ENCODE results near the gene GSTT2B. TPM values are rescaled to one million over a fixed set of nuclear protein-coding genes. Genes with fewer than 3 reads are reported as not detected.
A peak's percentile ranks its signal among the peaks of the same experiment; 100 is the strongest.
"Not testable (repeated sequence)": the region's sequence is repeated elsewhere in the genome, so short reads cannot be mapped to it uniquely, and the experiment has no call there.

Gene GSTT2B
- total and polyA plus RNA-seq, 2 donors (not counting 3 experiments of a cell fraction or from before 2014, with no cell fraction given), result 33.6 to 36.1 TPM

GRCh38 chr22:23951383-23951782 is 9.6 kb downstream of the GSTT2B start:
- H3K27me3 ChIP-seq (ENCODE audit: control insufficient read depth in 2 of 2, insufficient read depth in 2 of 2, low read length in 2 of 2); CTCF ChIA-PET; H3K9ac ChIP-seq (replicated peaks; ENCODE audit: extremely low read depth, insufficient read depth, low read length); H3K4me2 ChIP-seq (ENCODE audit: insufficient read depth, low read length); DNase-seq (ENCODE audit: low read depth, low spot score); FAIRE-seq; H3K4me3 ChIP-seq (replicated peaks in 1 of 3; ENCODE audit: insufficient read depth in 1 of 3, low read depth in 1 of 3, low read length in 3 of 3); H3K27ac ChIP-seq (ENCODE audit: insufficient read depth, low read depth, low read length); POLR2A ChIA-PET; H3K9me3 ChIP-seq (replicated peaks; ENCODE audit: control insufficient read depth, insufficient read depth, low read length); dilution Hi-C loops (cut with MboI; ENCODE audit: extremely low pct_ligation_motif_present, low sequenced_read_pairs); H4K20me1 ChIP-seq (replicated peaks; ENCODE audit: control insufficient read depth, extremely low read depth, insufficient read depth, low read length); H3K4me1 ChIP-seq (ENCODE audit: control insufficient read depth, extremely low read depth, insufficient read depth, low read length); H2AFZ ChIP-seq (ENCODE audit: low read depth, low read length); BruUV-seq (replicated peaks); H3K79me2 ChIP-seq (ENCODE audit: control insufficient read depth, insufficient read depth, low read length); H3K9me1 ChIP-seq (replicated peaks; ENCODE audit: control insufficient read depth, extremely low read depth, insufficient read depth, low read length); H3K36me3 ChIP-seq (ENCODE audit: control insufficient read depth in 2 of 2, extremely low read depth in 1 of 2, insufficient read depth in 2 of 2, low read length in 2 of 2): not testable (repeated sequence)
- intact Hi-C loops (cut with micrococcal nuclease), result loop anchor here (10.0 kb wide), 1 partner anchor 293 kb away; the partner anchor contains the start of gene GGT5

GRCh38 chr22:23949764-23950163 is 11.2 kb downstream of the GSTT2B start:
- H4K20me1 ChIP-seq (replicated peaks; ENCODE audit: control insufficient read depth, extremely low read depth, insufficient read depth, low read length); H3K9me3 ChIP-seq (replicated peaks; ENCODE audit: control insufficient read depth, insufficient read depth, low read length); H3K36me3 ChIP-seq (ENCODE audit: control insufficient read depth in 2 of 2, extremely low read depth in 1 of 2, insufficient read depth in 2 of 2, low read length in 2 of 2); H3K9ac ChIP-seq (replicated peaks; ENCODE audit: extremely low read depth, insufficient read depth, low read length); H3K4me1 ChIP-seq (ENCODE audit: control insufficient read depth, extremely low read depth, insufficient read depth, low read length); dilution Hi-C loops (cut with MboI; ENCODE audit: extremely low pct_ligation_motif_present, low sequenced_read_pairs); BruUV-seq (replicated peaks); H3K4me3 ChIP-seq (replicated peaks in 1 of 3; ENCODE audit: insufficient read depth in 1 of 3, low read depth in 1 of 3, low read length in 3 of 3); H3K79me2 ChIP-seq (ENCODE audit: control insufficient read depth, insufficient read depth, low read length); H3K27me3 ChIP-seq (ENCODE audit: control insufficient read depth in 2 of 2, insufficient read depth in 2 of 2, low read length in 2 of 2); FAIRE-seq; H3K9me1 ChIP-seq (replicated peaks; ENCODE audit: control insufficient read depth, extremely low read depth, insufficient read depth, low read length); H2AFZ ChIP-seq (ENCODE audit: low read depth, low read length); H3K27ac ChIP-seq (ENCODE audit: insufficient read depth, low read depth, low read length); POLR2A ChIA-PET; DNase-seq (ENCODE audit: low read depth, low spot score); H3K4me2 ChIP-seq (ENCODE audit: insufficient read depth, low read length): not testable (repeated sequence)
- CTCF ChIA-PET, result interaction anchor here (0.6 kb wide), 1 partner anchor 43 kb away, joined by 3 read pairs; no protein-coding TSS in a partner anchor
- intact Hi-C loops (cut with micrococcal nuclease), result loop anchor here (10.0 kb wide), 1 partner anchor 295 kb away; the partner anchor contains the start of gene GGT5

GRCh38 chr22:23947391-23947790 is 13.6 kb downstream of the GSTT2B start:
- H4K20me1 ChIP-seq (replicated peaks; ENCODE audit: control insufficient read depth, extremely low read depth, insufficient read depth, low read length); dilution Hi-C loops (cut with MboI; ENCODE audit: extremely low pct_ligation_motif_present, low sequenced_read_pairs); H3K4me1 ChIP-seq (ENCODE audit: control insufficient read depth, extremely low read depth, insufficient read depth, low read length); DNase-seq (ENCODE audit: low read depth, low spot score); H3K9me3 ChIP-seq (replicated peaks; ENCODE audit: control insufficient read depth, insufficient read depth, low read length); FAIRE-seq; H3K4me3 ChIP-seq (replicated peaks in 1 of 3; ENCODE audit: insufficient read depth in 1 of 3, low read depth in 1 of 3, low read length in 3 of 3); H3K79me2 ChIP-seq (ENCODE audit: control insufficient read depth, insufficient read depth, low read length); POLR2A ChIA-PET; CTCF ChIA-PET; BruUV-seq (replicated peaks); H2AFZ ChIP-seq (ENCODE audit: low read depth, low read length); H3K36me3 ChIP-seq (ENCODE audit: control insufficient read depth in 2 of 2, extremely low read depth in 1 of 2, insufficient read depth in 2 of 2, low read length in 2 of 2); H3K4me2 ChIP-seq (ENCODE audit: insufficient read depth, low read length); intact Hi-C loops (cut with micrococcal nuclease); H3K27ac ChIP-seq (ENCODE audit: insufficient read depth, low read depth, low read length); H3K27me3 ChIP-seq (ENCODE audit: control insufficient read depth in 2 of 2, insufficient read depth in 2 of 2, low read length in 2 of 2); H3K9me1 ChIP-seq (replicated peaks; ENCODE audit: control insufficient read depth, extremely low read depth, insufficient read depth, low read length); H3K9ac ChIP-seq (replicated peaks; ENCODE audit: extremely low read depth, insufficient read depth, low read length): not testable (repeated sequence)

GRCh38 chr22:23940166-23940565 is 20.8 kb downstream of the GSTT2B start:
- H3K36me3 ChIP-seq (ENCODE audit: control insufficient read depth in 2 of 2, extremely low read depth in 1 of 2, insufficient read depth in 2 of 2, low read length in 2 of 2); H4K20me1 ChIP-seq (replicated peaks; ENCODE audit: control insufficient read depth, extremely low read depth, insufficient read depth, low read length); H3K9me3 ChIP-seq (replicated peaks; ENCODE audit: control insufficient read depth, insufficient read depth, low read length); POLR2A ChIA-PET; dilution Hi-C loops (cut with MboI; ENCODE audit: extremely low pct_ligation_motif_present, low sequenced_read_pairs); H3K4me1 ChIP-seq (ENCODE audit: control insufficient read depth, extremely low read depth, insufficient read depth, low read length); H3K9me1 ChIP-seq (replicated peaks; ENCODE audit: control insufficient read depth, extremely low read depth, insufficient read depth, low read length); H2AFZ ChIP-seq (ENCODE audit: low read depth, low read length); H3K9ac ChIP-seq (replicated peaks; ENCODE audit: extremely low read depth, insufficient read depth, low read length); H3K79me2 ChIP-seq (ENCODE audit: control insufficient read depth, insufficient read depth, low read length); intact Hi-C loops (cut with micrococcal nuclease); DNase-seq (ENCODE audit: low read depth, low spot score); H3K4me2 ChIP-seq (ENCODE audit: insufficient read depth, low read length); H3K27ac ChIP-seq (ENCODE audit: insufficient read depth, low read depth, low read length); H3K27me3 ChIP-seq (ENCODE audit: control insufficient read depth in 2 of 2, insufficient read depth in 2 of 2, low read length in 2 of 2); H3K4me3 ChIP-seq (replicated peaks in 1 of 3; ENCODE audit: insufficient read depth in 1 of 3, low read depth in 1 of 3, low read length in 3 of 3); BruUV-seq (replicated peaks): not testable (repeated sequence)
- FAIRE-seq, result peak; percentile 83
- CTCF ChIA-PET, result interaction anchor here (1.3 kb wide), 1 partner anchor 10 kb away, joined by 4 read pairs; no protein-coding TSS in a partner anchor
